ENCODE data around the gene EXD3.
A peak's percentile ranks its signal among the peaks of the same experiment; 100 is the strongest.
"Not testable (repeated sequence)": the region's sequence is repeated elsewhere in the genome, so short reads cannot be mapped to it uniquely, and the experiment has no call there.

The EXD3 gene

DNA sequence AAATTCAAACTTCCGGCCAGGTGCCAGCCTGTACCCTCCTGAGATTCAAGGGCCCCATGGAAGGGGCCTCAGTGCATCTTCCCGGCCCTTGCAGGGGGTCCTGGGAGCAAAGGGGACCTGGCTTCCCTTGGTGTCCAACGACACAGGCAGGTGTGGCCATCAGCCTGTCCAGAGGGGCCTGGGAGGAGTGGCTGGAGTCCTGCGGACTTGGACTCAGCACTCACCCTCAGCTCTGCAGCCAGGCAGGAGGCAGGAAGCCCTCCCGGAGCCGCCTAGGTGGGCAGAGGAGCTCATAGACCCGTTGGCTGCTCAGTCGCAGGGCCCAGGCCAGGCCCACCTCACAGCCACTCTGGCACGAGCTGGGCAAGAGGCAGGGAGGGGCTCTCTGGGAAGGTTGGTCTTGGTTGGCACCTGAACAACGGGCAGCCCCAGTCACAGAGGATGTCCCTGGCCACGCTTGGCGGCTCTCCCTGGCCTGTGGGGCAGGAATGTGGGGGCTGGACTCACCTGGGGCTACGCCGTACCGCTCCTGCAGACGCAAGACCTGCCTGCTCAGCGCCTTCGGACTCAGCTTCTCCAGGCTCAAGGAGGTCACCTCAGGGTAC, 67.1 kb downstream of the EXD3 start:
- no peak for DNase-seq

- DNase-seq, result peak; percentile 36
These were observed 67.9 kb downstream of the EXD3 start for GRCh38 chr9:137354845-137355760.

DNA sequence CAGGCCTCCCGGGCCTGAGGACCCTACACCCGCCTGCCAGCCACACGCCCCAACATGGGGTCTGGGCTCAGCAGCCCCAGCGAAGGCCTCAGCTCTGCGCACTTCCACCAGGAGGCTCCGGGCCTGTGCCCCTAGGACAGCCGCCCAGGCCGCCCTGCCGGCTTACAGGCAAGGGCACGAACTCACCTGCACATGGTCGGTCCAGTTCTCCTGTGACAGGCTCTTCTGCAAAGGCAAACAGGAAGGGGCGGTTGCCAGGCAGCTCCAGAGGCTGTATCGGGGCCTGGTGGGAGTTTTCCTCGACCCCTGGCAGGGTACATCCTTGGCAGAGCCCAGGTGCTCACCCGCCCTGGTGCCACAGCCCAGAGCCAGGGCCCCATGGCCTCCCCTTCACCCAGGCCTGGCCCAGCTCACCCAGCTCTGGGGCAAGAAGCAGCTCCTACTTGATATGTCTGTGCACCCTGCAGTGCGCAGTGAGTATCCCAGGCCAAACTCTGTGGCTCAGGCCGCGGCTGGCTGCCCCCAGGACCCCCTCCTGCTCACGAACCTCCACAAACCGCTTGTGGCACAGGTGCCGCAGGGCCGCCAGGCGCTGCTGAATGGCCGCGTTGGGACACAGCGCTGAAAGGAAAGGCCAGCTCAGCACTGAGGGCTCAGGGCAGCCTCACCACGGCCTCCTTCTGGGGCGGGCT, 68.7 kb downstream of the EXD3 start:
- no peak for DNase-seq

DNA sequence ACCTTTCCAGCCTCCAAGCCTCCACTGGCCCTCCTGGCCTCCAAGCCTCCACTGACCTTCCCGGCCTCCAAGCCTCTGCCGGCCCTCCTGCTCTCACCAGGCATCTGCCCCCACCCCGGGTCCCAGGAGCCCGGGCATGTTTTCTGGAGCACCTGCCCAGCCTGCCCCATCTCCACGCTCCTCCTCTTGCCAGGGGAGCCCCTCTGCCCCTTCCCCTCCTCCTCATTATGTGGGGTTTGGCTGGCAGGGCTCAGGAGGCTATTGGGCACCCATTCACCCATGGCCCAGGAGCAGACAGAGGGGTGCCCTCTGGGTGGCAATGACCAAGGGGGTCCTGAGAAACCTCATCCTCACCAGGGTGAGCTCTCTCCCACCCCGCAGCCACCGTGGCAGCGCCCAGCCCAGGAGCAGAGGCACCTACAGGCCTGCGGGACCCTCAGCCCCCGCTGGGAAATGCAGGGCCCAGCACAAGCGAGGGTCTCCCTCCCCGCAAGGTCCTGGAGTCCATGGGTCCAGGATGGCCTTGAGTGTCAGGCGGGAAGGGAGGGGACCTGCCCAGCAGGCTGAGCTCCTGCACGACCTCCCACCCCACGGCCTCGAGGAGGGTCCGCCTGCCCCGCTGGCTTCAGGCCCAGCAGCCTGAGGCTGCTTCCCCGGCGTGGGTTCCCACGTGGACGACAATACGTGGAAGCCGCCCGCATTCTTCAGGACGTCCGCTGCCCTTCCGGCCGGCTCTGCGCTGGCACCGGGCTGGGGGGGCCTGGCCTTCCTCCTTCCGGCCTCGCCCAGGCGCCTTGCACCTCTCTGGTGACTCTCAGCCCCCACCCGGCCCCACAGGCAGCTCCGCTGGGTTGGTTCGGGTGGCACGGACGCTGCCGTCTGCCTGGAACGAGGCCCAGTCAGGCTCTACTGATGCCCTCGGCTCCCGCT, 69.5 kb downstream of the EXD3 start:
- no peak for DNase-seq

DNA sequence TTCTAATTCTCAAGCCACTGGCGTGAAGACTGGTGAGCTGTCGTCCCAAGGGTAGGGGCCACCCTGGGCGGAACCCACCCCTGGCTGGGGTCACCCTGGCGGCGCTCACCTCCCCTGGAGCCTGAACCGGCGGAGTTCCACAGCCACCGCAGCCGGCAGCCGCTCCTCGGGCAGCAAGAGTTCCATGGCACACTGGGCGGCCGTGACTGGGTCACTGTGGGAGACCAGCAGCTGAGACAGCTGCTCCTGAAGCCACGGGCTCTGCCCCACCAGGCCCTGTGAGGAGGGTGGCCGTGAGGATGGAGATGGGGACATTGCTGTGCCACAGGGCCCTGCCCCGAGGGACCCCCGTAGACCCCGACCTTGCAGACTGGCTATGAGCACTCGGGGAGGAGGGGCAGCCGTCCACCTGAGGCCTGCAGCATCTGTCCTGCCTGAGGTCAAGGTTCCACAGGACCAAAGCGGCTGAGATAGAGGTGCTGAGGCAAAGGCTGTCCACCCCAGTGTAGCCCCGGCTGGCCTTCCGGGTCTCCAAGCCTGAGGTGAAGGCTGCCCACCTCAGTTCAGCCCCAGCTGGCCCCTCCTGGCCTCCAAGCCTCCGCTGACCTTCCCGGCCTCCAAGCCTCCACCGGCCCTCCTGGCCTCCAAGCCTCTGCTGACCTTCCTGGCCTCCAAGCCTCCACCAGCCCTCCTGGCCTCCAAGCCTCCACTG, 70.3 kb downstream of the EXD3 start:
- no peak for DNase-seq

GRCh38 chr9:137351781-137352501, 71.0 kb downstream of the EXD3 start:
- no peak for DNase-seq

GRCh38 chr9:137350696-137351584, 72.0 kb downstream of the EXD3 start:
- no peak for DNase-seq

GRCh38 chr9:137349471-137350033, 73.4 kb downstream of the EXD3 start:
- DNase-seq, result no peak

DNA sequence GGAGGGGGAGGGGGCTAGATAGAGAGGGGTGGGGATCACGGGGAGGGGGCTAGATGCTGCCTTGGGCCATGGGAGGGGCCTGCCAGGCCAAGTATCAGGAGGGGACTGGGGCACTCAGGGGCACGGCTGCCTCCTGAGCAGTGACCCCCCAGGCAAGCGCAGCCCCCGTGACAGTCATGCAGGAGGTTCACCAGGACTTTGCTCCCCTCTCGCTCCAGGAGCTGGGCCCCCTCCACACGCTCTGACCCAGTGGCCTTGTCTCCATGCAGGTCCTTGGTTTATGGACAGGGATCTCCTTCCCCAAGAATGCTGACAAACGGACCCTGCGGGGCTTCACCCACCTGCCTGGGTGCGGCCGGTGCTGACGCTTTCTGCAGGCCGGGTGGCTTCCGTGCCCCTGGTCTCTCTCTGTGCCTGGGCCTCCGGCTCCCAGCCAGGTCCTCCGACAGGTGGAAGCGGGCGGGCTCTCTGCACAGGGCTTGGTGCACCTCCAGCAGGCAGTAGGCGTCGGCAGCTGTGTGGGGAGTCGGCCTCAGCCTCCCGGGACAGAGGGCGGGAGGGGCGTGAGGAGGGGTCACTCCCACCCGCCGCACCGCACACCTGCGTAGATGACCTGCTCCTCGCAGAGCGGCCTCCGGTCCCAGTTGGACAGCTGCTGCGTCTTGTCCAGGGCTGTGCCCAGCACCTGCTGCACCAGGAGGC, 74.0 kb downstream of the EXD3 start:
- no peak for DNase-seq

DNA sequence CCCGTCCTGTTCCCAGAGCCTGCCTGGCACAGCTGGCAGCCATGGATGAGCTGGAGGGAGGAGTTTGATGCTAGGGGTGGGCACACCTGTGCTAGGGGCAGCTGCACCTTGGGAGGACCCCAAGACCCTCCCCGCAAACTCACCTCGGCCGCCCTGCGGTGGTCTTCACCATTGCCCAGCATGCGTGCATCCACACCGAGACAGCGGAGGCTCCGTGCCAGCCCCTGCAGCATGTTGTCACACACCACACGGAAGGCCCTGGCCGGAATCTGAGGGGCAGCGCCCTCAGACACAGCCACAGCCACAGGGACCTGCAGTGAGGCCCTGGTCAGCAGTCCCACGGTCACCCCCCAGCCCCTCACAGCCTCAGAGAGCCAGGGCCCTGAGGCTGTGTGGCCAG, 75.0 kb downstream of the EXD3 start:
- DNase-seq, result no peak

DNA sequence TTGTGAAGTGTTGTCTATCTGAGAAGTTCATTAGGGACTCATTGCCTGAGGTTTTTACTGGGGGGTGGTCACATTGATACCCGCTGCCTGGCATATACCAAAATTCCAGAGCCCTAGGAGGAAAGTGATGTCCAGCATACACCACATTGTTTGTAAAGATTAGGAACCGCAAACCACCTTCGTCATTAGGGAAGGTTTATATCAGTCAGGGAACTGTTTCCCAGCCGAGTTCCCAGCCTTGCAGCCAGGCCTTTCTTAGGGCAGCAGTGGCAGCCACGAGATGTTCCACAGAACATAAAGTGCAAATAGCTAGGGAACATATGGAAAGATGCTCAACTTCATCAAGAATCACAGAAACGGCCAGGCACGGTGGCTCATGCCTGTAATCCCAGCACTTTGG, 80.5 kb downstream of the EXD3 start:
- no peak for DNase-seq

GRCh38 chr9:137341227-137341626, 81.7 kb downstream of the EXD3 start:
- DNase-seq, result no peak

GRCh38 chr9:137339908-137340462, 83.0 kb downstream of the EXD3 start:
- not testable (repeated sequence) for DNase-seq

GRCh38 chr9:137339045-137339907, 83.7 kb downstream of the EXD3 start:
- DNase-seq, result no peak

GRCh38 chr9:137336735-137337134, 86.2 kb downstream of the EXD3 start:
- DNase-seq, result no peak

- DNase-seq, result no peak
These were observed 89.8 kb downstream of the EXD3 start for GRCh38 chr9:137333016-137333671.

GRCh38 chr9:137331929-137332328, 91.0 kb downstream of the EXD3 start:
- DNase-seq, result no peak

Measured in NCI-H187 treated with DMSO at 0.1 percent for 48 hours (cell line).